Neutrophil (primary cell): ENCODE results near the gene PPP2R5E.
"Not testable (repeated sequence)": the region's sequence is repeated elsewhere in the genome, so short reads cannot be mapped to it uniquely, and the experiment has no call there.

ENCODE experiments used
- H3K27ac ChIP-seq: fragments of 200-600 bp; sonication (generic); 2 replicates; pipeline ENCODE4 v1.5.1; 2016; ENCODE audit warnings: mild to moderate bottlenecking, moderate library complexity
- H3K27me3 ChIP-seq: fragments of 200-600 bp; sonication (generic); 2 replicates; pipeline ENCODE4 v1.6.0; 2016; ENCODE audit warnings: mild to moderate bottlenecking
- H3K36me3 ChIP-seq: fragments of 200-600 bp; sonication (generic); 2 replicates; pipeline ENCODE4 v1.5.1; 2017
- H3K4me1 ChIP-seq, 2 experiments: fragments of 200-600 bp in 1 of 2; sonication (generic) in 1 of 2; 1 replicate in 1 of 2; 2 replicates in 1 of 2; pipeline versions ENCODE4 v1.5.1 to v1.6.1; 2013 to 2016; ENCODE audit warnings: low read depth in 1 of 2, low read length in 1 of 2, mild to moderate bottlenecking in 1 of 2, moderate library complexity in 1 of 2; ENCODE audit not compliant: control insufficient read depth in 1 of 2, insufficient read depth in 1 of 2
- H3K4me3 ChIP-seq, 2 experiments: fragments of 200-600 bp in 1 of 2; sonication (generic) in 1 of 2; 1 replicate in 1 of 2; 2 replicates in 1 of 2; pipeline ENCODE4 v1.5.1; 2013 to 2016; ENCODE audit warnings: low read depth in 1 of 2, low read length in 1 of 2, mild to moderate bottlenecking in 1 of 2, moderate library complexity in 1 of 2
- H3K9me3 ChIP-seq: fragments of 200-600 bp; sonication (generic); 2 replicates; pipeline ENCODE4 v1.5.1; 2016
- TF ChIP-seq, protein P1 (sequence below): fragments of 200-600 bp; sonication (generic); IDR thresholded peaks from 2 replicates; pipeline ENCODE4 v1.5.1; 2016; ENCODE audit warnings: antibody characterized with exemption

Gene PPP2R5E

DNA sequence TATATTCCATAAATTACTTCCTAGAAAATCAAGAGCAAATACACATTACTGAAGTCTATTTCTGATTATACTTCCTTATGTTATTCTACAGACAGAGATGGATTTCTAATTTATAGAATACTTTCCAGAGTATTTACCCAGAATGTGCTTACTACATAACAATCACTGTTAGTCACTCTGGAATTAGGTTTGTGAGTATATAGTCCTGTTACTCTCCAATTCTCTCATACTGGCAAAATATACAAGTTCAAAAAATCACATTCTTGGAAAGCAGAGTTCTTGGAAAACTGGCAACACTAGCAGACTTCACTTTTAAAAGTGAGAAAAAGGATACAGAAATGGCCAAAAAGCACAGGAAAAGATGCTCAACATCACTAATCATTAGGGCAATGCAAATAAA is 7.3 kb downstream of the PPP2R5E start:
- no peak overlapping the region for H3K4me3 ChIP-seq
- peaks cover 57% of the 10 kb centered on the region for H3K36me3 ChIP-seq
- H3K9me3 ChIP-seq: no peaks in the 10 kb centered on the region
- peaks cover 0 to 5% of the 10 kb centered on the region in 2 experiments for H3K4me1 ChIP-seq
- H3K27ac ChIP-seq: no peak overlapping the region
- TF ChIP-seq, protein P1, sequence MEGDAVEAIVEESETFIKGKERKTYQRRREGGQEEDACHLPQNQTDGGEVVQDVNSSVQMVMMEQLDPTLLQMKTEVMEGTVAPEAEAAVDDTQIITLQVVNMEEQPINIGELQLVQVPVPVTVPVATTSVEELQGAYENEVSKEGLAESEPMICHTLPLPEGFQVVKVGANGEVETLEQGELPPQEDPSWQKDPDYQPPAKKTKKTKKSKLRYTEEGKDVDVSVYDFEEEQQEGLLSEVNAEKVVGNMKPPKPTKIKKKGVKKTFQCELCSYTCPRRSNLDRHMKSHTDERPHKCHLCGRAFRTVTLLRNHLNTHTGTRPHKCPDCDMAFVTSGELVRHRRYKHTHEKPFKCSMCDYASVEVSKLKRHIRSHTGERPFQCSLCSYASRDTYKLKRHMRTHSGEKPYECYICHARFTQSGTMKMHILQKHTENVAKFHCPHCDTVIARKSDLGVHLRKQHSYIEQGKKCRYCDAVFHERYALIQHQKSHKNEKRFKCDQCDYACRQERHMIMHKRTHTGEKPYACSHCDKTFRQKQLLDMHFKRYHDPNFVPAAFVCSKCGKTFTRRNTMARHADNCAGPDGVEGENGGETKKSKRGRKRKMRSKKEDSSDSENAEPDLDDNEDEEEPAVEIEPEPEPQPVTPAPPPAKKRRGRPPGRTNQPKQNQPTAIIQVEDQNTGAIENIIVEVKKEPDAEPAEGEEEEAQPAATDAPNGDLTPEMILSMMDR: no peak
- H3K27me3 ChIP-seq: no peaks in the 10 kb centered on the region

DNA sequence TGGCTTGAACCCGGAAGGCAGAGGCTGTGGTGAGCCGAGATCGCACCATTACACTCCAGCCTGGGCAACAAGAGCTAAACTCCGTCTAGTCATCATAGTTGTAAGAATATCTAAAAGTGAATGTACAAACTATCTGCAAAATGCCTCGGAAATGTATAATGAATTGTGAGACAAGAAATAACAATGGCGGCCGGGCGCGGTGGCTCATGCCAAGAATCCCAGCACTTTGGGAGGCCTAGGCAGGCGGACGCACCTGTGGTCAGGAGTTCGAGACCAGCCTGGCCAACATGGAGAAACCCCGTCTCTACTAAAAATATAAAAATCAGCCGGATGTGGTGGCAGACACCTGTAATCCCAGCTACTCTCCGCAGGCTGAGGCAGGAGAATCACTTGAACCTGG is 9.7 kb downstream of the PPP2R5E start:
- H3K27ac ChIP-seq: no peak overlapping the region
- H3K36me3 ChIP-seq: peaks cover 46% of the 10 kb centered on the region
- no peaks in the 10 kb centered on the region for H3K27me3 ChIP-seq
- no peak overlapping the region for H3K4me3 ChIP-seq
- TF ChIP-seq, protein P1: no peak
- H3K9me3 ChIP-seq: no peaks in the 10 kb centered on the region
- peaks cover 0 to 5% of the 10 kb centered on the region in 2 experiments for H3K4me1 ChIP-seq

DNA sequence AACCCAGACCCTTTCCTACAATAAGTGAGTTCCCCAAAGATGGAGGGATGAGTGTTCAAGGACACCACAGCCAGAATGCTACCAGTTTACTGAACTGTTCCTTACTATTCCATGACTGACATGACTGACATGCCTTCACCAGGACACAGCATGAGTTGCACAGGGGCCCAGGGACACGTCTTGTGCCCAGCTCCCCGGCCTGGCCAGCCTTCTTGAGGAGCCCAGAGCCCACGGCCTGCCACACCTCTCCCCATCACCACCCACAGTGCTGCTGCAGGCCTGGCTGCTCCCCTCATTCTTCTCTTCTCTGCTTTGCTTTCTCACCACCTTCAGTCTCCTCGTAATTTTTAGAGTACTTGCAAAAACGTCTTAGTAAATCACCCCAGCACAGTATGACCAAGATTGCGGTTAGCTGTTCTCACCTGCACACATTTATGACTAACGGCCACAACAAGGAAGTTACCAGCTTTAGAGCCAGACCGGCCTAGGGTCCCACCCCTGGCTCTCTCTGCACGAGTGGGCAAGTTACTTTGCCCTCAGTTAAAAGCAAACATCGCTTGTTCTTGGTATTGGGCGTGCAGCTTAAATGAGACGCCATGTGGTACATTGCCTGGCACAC is 18.5 kb downstream of the PPP2R5E start:
- Histone ChIP-seq H3K4me1 (no peaks in the 10 kb centered on the region), H3K4me3 (no peak overlapping the region), H3K9me3 (no peaks in the 10 kb centered on the region), H3K36me3 (peaks cover 9% of the 10 kb centered on the region), H3K27me3 (no peaks in the 10 kb centered on the region), H3K27ac (no peak overlapping the region)
- TF ChIP-seq, protein P1: no peak

DNA sequence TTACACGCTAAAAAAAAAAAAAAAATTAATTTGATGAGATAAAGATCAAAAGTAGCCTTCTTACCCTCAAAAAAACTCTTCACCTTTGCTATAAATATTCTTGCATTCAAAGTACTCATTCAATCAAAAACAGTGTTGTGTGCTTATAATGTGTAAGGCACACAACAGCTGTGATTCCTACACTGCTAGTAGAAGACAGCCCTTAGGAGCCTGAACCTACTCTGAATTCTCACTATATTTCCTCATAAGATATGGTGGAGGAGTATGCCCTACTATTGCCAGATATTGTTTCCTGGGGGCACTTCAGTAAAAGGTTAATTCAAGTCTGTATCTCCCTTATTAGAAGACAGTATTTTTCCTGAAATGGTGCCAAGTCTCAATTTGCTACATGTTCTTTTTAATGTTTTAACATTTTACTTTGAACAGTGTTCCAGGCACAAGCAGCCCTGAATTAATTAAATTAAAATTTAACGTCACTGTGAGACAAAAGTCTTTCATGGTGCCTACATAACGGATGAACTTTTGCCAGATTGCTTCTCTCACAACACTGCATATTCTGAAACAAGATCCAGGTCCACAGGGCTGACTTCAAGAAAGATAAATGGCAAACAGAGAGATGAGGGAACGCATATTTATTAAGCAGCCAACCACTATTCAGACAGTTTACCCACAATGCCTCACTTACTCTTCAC is 19.3 kb downstream of the PPP2R5E start:
- Histone ChIP-seq H3K4me3 (no peak overlapping the region), H3K9me3 (no peaks in the 10 kb centered on the region), H3K36me3 (peaks cover 9% of the 10 kb centered on the region), H3K27me3 (no peaks in the 10 kb centered on the region), H3K4me1 (no peaks in the 10 kb centered on the region), H3K27ac (no peak overlapping the region)
- TF ChIP-seq, protein P1: no peak

DNA sequence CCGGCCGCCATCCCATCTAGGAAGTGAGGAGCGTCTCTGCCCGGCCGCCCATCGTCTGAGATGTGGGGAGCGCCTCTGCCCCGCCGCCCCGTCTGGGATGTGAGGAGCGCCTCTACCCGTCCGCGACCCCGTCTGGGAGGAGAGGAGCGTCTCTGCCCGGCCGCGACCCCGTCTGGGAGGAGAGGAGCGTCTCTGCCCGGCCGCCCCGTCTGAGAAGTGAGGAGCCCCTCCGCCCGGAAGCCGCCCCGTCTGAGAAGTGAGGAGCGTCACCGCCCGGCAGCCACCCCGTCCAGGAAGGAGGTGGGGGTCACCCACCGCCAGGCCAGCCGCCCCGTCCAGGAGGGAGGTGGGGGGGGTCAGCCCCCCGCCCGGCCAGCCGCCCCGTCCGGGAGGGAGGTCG is 20.7 kb downstream of the PPP2R5E start:
- not testable (repeated sequence) for H3K9me3 ChIP-seq, H3K4me1 ChIP-seq, H3K27ac ChIP-seq, H3K27me3 ChIP-seq, H3K36me3 ChIP-seq, H3K4me3 ChIP-seq

DNA sequence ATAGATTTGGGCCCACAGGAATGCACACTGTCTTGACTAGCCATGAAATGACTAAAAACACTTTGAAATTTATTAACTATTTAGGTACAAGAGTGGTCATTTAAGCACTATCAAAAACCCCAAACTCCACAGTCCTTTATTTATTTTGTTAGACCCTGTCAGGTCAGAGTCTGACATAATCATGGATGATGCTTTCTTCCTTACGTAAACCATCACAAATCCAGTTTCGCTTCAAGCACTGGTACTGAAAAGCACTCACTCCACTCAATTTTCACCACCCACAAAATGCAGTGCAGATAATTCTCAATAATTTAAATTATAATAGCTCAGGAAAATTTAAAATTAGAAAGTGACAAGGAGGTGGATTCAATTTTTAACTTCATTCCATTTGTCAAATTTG is 25.8 kb downstream of the PPP2R5E start:
- no peak overlapping the region for H3K4me3 ChIP-seq
- TF ChIP-seq, protein P1: no peak
- H3K4me1 ChIP-seq: no peaks in the 10 kb centered on the region
- no peaks in the 10 kb centered on the region for H3K27me3 ChIP-seq
- no peak overlapping the region for H3K27ac ChIP-seq
- H3K36me3 ChIP-seq: peaks cover 9% of the 10 kb centered on the region
- no peaks in the 10 kb centered on the region for H3K9me3 ChIP-seq
